ENCODE data around the gene DHH.
"Not testable (repeated sequence)": the region's sequence is repeated elsewhere in the genome, so short reads cannot be mapped to it uniquely, and the experiment has no call there.

DHH gene

GRCh38 chr12:49094160-49094974, at the start of gene DHH:
TSS of gene DHH (minus strand) at chr12:49094801. CDS start at chr12:49094512, 289 bp downstream.
- peaks cover 30% of the 10 kb centered on the region for H3K36me3 ChIP-seq (ENCODE audit: insufficient read depth, low read length)
- peaks cover 43 to 53% of the 10 kb centered on the region in 2 donors for H3K27me3 ChIP-seq (ENCODE audit: control insufficient read depth in 1 of 2, insufficient read depth in 2 of 2, low read length in 2 of 2)
- peak within 1 kb of the TSS in 1 of 2 donors; percentile 40 for H3K4me3 ChIP-seq (ENCODE audit: low read depth in 1 of 2, low read length in 2 of 2)
- H3K4me1 ChIP-seq (ENCODE audit: insufficient read depth, low read length), result peaks cover 40% of the 10 kb centered on the region
- no peaks in the 10 kb centered on the region for H3K9me3 ChIP-seq (ENCODE audit: low read length)
- no peak within 1 kb of the TSS for H3K9ac ChIP-seq (ENCODE audit: low read length)
- no peak within 1 kb of the TSS for H3K27ac ChIP-seq (ENCODE audit: low read depth, low read length)

- Histone ChIP-seq H3K9me3 (ENCODE audit: low read length) (no peaks in the 10 kb centered on the region), H3K4me3 (ENCODE audit: low read depth in 1 of 2, low read length in 2 of 2) (no peak overlapping the region), H3K36me3 (ENCODE audit: insufficient read depth, low read length) (no peaks in the 10 kb centered on the region), H3K9ac (ENCODE audit: low read length) (no peak overlapping the region), H3K4me1 (ENCODE audit: insufficient read depth, low read length) (no peaks in the 10 kb centered on the region), H3K27ac (ENCODE audit: low read depth, low read length) (no peak overlapping the region), H3K27me3 (ENCODE audit: control insufficient read depth in 1 of 2, insufficient read depth in 2 of 2, low read length in 2 of 2) (no peaks in the 10 kb centered on the region)
These were observed 49.8 kb upstream of the DHH start for GRCh38 chr12:49144384-49144783.

GRCh38 chr12:49138999-49139398, 44.4 kb upstream of the DHH start:
- Histone ChIP-seq H3K4me1 (ENCODE audit: insufficient read depth, low read length) (no peaks in the 10 kb centered on the region), H3K9ac (ENCODE audit: low read length) (no peak overlapping the region), H3K27ac (ENCODE audit: low read depth, low read length) (no peak overlapping the region), H3K36me3 (ENCODE audit: insufficient read depth, low read length) (no peaks in the 10 kb centered on the region), H3K27me3 (ENCODE audit: control insufficient read depth in 1 of 2, insufficient read depth in 2 of 2, low read length in 2 of 2) (no peaks in the 10 kb centered on the region), H3K4me3 (ENCODE audit: low read depth in 1 of 2, low read length in 2 of 2) (no peak overlapping the region), H3K9me3 (ENCODE audit: low read length) (no peaks in the 10 kb centered on the region)

GRCh38 chr12:49138587-49138986, 44.0 kb upstream of the DHH start:
- H3K4me3 ChIP-seq (ENCODE audit: low read depth in 1 of 2, low read length in 2 of 2), result no peak overlapping the region
- H3K9ac ChIP-seq (ENCODE audit: low read length), result no peak overlapping the region

GRCh38 chr12:49137476-49137875, 42.9 kb upstream of the DHH start:
- Histone ChIP-seq H3K27ac (ENCODE audit: low read depth, low read length) (no peak overlapping the region), H3K9me3 (ENCODE audit: low read length) (no peaks in the 10 kb centered on the region), H3K27me3 (ENCODE audit: control insufficient read depth in 1 of 2, insufficient read depth in 2 of 2, low read length in 2 of 2) (no peaks in the 10 kb centered on the region), H3K9ac (ENCODE audit: low read length) (no peak overlapping the region), H3K4me1 (ENCODE audit: insufficient read depth, low read length) (peaks cover 8% of the 10 kb centered on the region), H3K4me3 (ENCODE audit: low read depth in 1 of 2, low read length in 2 of 2) (no peak overlapping the region), H3K36me3 (ENCODE audit: insufficient read depth, low read length) (no peaks in the 10 kb centered on the region)

More at GRCh38 chr12:49138587-49138986, 44.0 kb upstream of the DHH start:
- H3K4me1 ChIP-seq (ENCODE audit: insufficient read depth, low read length), result no peaks in the 10 kb centered on the region
- H3K27me3 ChIP-seq (ENCODE audit: control insufficient read depth in 1 of 2, insufficient read depth in 2 of 2, low read length in 2 of 2), result no peaks in the 10 kb centered on the region
- H3K36me3 ChIP-seq (ENCODE audit: insufficient read depth, low read length), result no peaks in the 10 kb centered on the region
- no peaks in the 10 kb centered on the region for H3K9me3 ChIP-seq (ENCODE audit: low read length)
- H3K27ac ChIP-seq (ENCODE audit: low read depth, low read length), result no peak overlapping the region

GRCh38 chr12:49136997-49137396, 42.4 kb upstream of the DHH start:
- not testable (repeated sequence) for H3K9ac ChIP-seq (ENCODE audit: low read length); H3K9me3 ChIP-seq (ENCODE audit: low read length); H3K27ac ChIP-seq (ENCODE audit: low read depth, low read length); H3K36me3 ChIP-seq (ENCODE audit: insufficient read depth, low read length); H3K27me3 ChIP-seq (ENCODE audit: control insufficient read depth in 1 of 2, insufficient read depth in 2 of 2, low read length in 2 of 2); H3K4me3 ChIP-seq (ENCODE audit: low read depth in 1 of 2, low read length in 2 of 2)
- peaks cover 13% of the 10 kb centered on the region for H3K4me1 ChIP-seq (ENCODE audit: insufficient read depth, low read length)

GRCh38 chr12:49133590-49133989, 39.0 kb upstream of the DHH start:
- Histone ChIP-seq H3K4me3 (ENCODE audit: low read depth in 1 of 2, low read length in 2 of 2) (no peak overlapping the region), H3K27me3 (ENCODE audit: control insufficient read depth in 1 of 2, insufficient read depth in 2 of 2, low read length in 2 of 2) (no peaks in the 10 kb centered on the region), H3K9me3 (ENCODE audit: low read length) (no peaks in the 10 kb centered on the region), H3K36me3 (ENCODE audit: insufficient read depth, low read length) (peaks cover 14% of the 10 kb centered on the region), H3K27ac (ENCODE audit: low read depth, low read length) (no peak overlapping the region), H3K9ac (ENCODE audit: low read length) (no peak overlapping the region), H3K4me1 (ENCODE audit: insufficient read depth, low read length) (peaks cover 25% of the 10 kb centered on the region)

GRCh38 chr12:49133014-49133413, 38.4 kb upstream of the DHH start:
- Histone ChIP-seq H3K27ac (ENCODE audit: low read depth, low read length) (no peak overlapping the region), H3K36me3 (ENCODE audit: insufficient read depth, low read length) (peaks cover 15% of the 10 kb centered on the region), H3K9ac (ENCODE audit: low read length) (no peak overlapping the region), H3K9me3 (ENCODE audit: low read length) (no peaks in the 10 kb centered on the region), H3K27me3 (ENCODE audit: control insufficient read depth in 1 of 2, insufficient read depth in 2 of 2, low read length in 2 of 2) (no peaks in the 10 kb centered on the region), H3K4me3 (ENCODE audit: low read depth in 1 of 2, low read length in 2 of 2) (no peak overlapping the region), H3K4me1 (ENCODE audit: insufficient read depth, low read length) (peaks cover 25% of the 10 kb centered on the region)

- Histone ChIP-seq H3K36me3 (ENCODE audit: insufficient read depth, low read length) (peaks cover 24% of the 10 kb centered on the region), H3K4me3 (ENCODE audit: low read depth in 1 of 2, low read length in 2 of 2) (peak overlapping the region in 1 of 2 donors; percentile 56), H3K27ac (ENCODE audit: low read depth, low read length) (peak overlapping the region; percentile 64), H3K9ac (ENCODE audit: low read length) (peak overlapping the region; percentile 39), H3K27me3 (ENCODE audit: control insufficient read depth in 1 of 2, insufficient read depth in 2 of 2, low read length in 2 of 2) (no peaks in the 10 kb centered on the region), H3K9me3 (ENCODE audit: low read length) (no peaks in the 10 kb centered on the region), H3K4me1 (ENCODE audit: insufficient read depth, low read length) (peaks cover 25% of the 10 kb centered on the region)
These were observed 37.4 kb upstream of the DHH start for GRCh38 chr12:49131894-49132461.

GRCh38 chr12:49131051-49131893, 36.7 kb upstream of the DHH start, which contains the start of gene TUBA1B:
TSS of gene TUBA1B (minus strand) at chr12:49131395. CDS start at chr12:49131300, 95 bp downstream.
- Histone ChIP-seq H3K4me1 (ENCODE audit: insufficient read depth, low read length) (peaks cover 29% of the 10 kb centered on the region), H3K27me3 (ENCODE audit: control insufficient read depth in 1 of 2, insufficient read depth in 2 of 2, low read length in 2 of 2) (no peaks in the 10 kb centered on the region), H3K27ac (ENCODE audit: low read depth, low read length) (peak within 1 kb of the TSS; percentile 99), H3K36me3 (ENCODE audit: insufficient read depth, low read length) (peaks cover 26% of the 10 kb centered on the region), H3K9me3 (ENCODE audit: low read length) (no peaks in the 10 kb centered on the region), H3K4me3 (ENCODE audit: low read depth in 1 of 2, low read length in 2 of 2) (peak within 1 kb of the TSS; percentile 93 to 97), H3K9ac (ENCODE audit: low read length) (peak within 1 kb of the TSS; percentile 96)
